SK-N-SH (cell line): ENCODE data around the gene SIL1.
"Not testable (repeated sequence)": the region's sequence is repeated elsewhere in the genome, so short reads cannot be mapped to it uniquely, and the experiment has no call there.

Source experiments
- JUND ChIP-seq: IDR thresholded peaks from 2 replicates; pipeline ENCODE4 v1.4.0; 2012
- POLR2AphosphoS5 ChIP-seq: IDR thresholded peaks from 2 replicates; pipeline ENCODE4 v1.6.1; 2012; ENCODE audit warnings: low read depth, low read length

GRCh38 chr5:139174382-139174781 is 23.8 kb downstream of the SIL1 start:
- TF ChIP-seq POLR2AphosphoS5, JUND: not testable (repeated sequence)
